Suprapubic skin (tissue), 3 donors: ENCODE results near the gene MFSD12.

Experiments
- EP300 ChIP-seq: sonication (generic); formaldehyde crosslinking; IDR thresholded peaks from one replicate; pipeline ENCODE4 v1.6.1; 2017; ENCODE audit warnings: antibody characterized with exemption
- TF ChIP-seq, protein P1 (sequence below), 2 donors: fragments of 200-600 bp in 1 of 2; fragments of 450-650 bp in 1 of 2; sonication (generic) in 1 of 2; IDR thresholded peaks; one replicate each; pipeline ENCODE4 v1.5.1; 2016 to 2019; ENCODE audit warnings: antibody characterized with exemption in 2 of 2, mild to moderate bottlenecking in 1 of 2, moderate library complexity in 1 of 2

DNA sequence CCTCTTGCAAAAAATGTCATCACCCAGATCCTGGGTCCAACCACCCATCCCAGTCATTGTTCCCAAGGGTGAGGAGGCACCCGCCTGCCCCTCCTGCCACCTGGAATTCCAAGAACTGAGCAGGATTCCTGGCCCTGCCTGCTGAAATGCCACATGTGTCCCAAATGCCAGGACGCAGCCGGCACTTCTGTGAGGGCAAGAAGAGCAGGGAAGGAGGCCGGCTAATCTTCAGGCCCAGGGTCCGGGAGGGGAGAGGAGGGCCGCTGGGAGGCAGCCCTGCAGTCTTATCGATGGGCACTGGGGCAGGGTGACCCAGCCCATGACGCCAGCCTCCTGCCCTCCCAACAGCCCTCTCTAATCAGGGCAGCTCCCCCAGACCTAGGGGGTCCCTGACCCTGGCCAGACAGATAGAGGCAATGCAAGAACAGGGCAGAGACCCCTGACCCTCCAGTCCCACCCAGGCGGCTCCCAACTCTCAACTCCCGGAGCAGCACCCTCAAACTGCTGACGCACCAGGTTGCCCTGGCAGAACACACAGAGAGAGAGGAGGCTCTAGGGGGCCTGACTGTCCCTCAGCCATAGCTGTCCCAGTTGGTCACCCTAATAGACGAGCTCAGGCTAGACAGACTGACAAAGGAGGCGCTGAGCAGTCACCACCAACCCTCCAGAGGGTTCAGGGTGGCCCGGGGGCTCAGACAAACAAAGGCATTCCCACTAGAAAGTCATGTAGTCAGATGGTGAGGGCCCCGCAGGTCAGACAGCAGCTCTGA is 1.5 kb downstream of the MFSD12 start:
- TF ChIP-seq, protein P1, sequence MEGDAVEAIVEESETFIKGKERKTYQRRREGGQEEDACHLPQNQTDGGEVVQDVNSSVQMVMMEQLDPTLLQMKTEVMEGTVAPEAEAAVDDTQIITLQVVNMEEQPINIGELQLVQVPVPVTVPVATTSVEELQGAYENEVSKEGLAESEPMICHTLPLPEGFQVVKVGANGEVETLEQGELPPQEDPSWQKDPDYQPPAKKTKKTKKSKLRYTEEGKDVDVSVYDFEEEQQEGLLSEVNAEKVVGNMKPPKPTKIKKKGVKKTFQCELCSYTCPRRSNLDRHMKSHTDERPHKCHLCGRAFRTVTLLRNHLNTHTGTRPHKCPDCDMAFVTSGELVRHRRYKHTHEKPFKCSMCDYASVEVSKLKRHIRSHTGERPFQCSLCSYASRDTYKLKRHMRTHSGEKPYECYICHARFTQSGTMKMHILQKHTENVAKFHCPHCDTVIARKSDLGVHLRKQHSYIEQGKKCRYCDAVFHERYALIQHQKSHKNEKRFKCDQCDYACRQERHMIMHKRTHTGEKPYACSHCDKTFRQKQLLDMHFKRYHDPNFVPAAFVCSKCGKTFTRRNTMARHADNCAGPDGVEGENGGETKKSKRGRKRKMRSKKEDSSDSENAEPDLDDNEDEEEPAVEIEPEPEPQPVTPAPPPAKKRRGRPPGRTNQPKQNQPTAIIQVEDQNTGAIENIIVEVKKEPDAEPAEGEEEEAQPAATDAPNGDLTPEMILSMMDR (IDR thresholded peaks at IDR 0.05) = no peak
- no peak for TF ChIP-seq EP300
